ENCODE results near the gene ZDHHC4.
A peak's percentile ranks its signal among the peaks of the same experiment; 100 is the strongest.

The ZDHHC4 gene

GRCh38 chr7:6553448-6554044, 23.7 kb upstream of the ZDHHC4 start:
- TF ChIP-seq EZH2phosphoT487 (IDR thresholded peaks at IDR 0.05; ENCODE audit: low read depth) (no peak), CTCF (IDR thresholded peaks at IDR 0.05; ENCODE audit: low read depth, low read length) (no peak)
- H3K27ac ChIP-seq (ENCODE audit: low read length) = no peak overlapping the region
- H3K4me3 ChIP-seq (ENCODE audit: low read length) = no peak overlapping the region
- no peak overlapping the region for H2AFZ ChIP-seq (ENCODE audit: low read depth, low read length)
- no peak overlapping the region for H3K9ac ChIP-seq (ENCODE audit: low read length)
- H3K9me3 ChIP-seq (ENCODE audit: insufficient read depth, low read length) = no peaks in the 10 kb centered on the region
- H4K20me1 ChIP-seq (ENCODE audit: insufficient read depth, low read length) = no peaks in the 10 kb centered on the region
- no peak overlapping the region for H3K4me2 ChIP-seq (ENCODE audit: low read length)
- H3K4me1 ChIP-seq (ENCODE audit: low read length) = no peaks in the 10 kb centered on the region
- H3K27me3 ChIP-seq (ENCODE audit: low read depth, low read length) = no peaks in the 10 kb centered on the region
- no peaks in the 10 kb centered on the region for H3K79me2 ChIP-seq (ENCODE audit: low read length)
- H3K36me3 ChIP-seq (replicated peaks; ENCODE audit: low read depth, low read length) = no peaks in the 10 kb centered on the region

- Histone ChIP-seq H3K4me2 (ENCODE audit: low read length) (no peak overlapping the region), H2AFZ (ENCODE audit: low read depth, low read length) (no peak overlapping the region), H3K27ac (ENCODE audit: low read length) (no peak overlapping the region), H3K9me3 (ENCODE audit: insufficient read depth, low read length) (no peaks in the 10 kb centered on the region), H3K79me2 (ENCODE audit: low read length) (no peaks in the 10 kb centered on the region), H3K36me3 (replicated peaks; ENCODE audit: low read depth, low read length) (no peaks in the 10 kb centered on the region), H3K27me3 (ENCODE audit: low read depth, low read length) (no peaks in the 10 kb centered on the region), H4K20me1 (ENCODE audit: insufficient read depth, low read length) (no peaks in the 10 kb centered on the region), H3K9ac (ENCODE audit: low read length) (no peak overlapping the region), H3K4me3 (ENCODE audit: low read length) (no peak overlapping the region), H3K4me1 (ENCODE audit: low read length) (no peaks in the 10 kb centered on the region)
- TF ChIP-seq EZH2phosphoT487 (IDR thresholded peaks at IDR 0.05; ENCODE audit: low read depth) = no peak
- no peak for TF ChIP-seq CTCF (IDR thresholded peaks at IDR 0.05; ENCODE audit: low read depth, low read length)
Measured at GRCh38 chr7:6554848-6555247, 22.4 kb upstream of the ZDHHC4 start.

- Histone ChIP-seq H3K9ac (ENCODE audit: low read length) (no peak overlapping the region), H3K27me3 (ENCODE audit: low read depth, low read length) (no peaks in the 10 kb centered on the region), H3K4me1 (ENCODE audit: low read length) (no peaks in the 10 kb centered on the region), H3K9me3 (ENCODE audit: insufficient read depth, low read length) (no peaks in the 10 kb centered on the region), H2AFZ (ENCODE audit: low read depth, low read length) (no peak overlapping the region), H4K20me1 (ENCODE audit: insufficient read depth, low read length) (no peaks in the 10 kb centered on the region), H3K4me2 (ENCODE audit: low read length) (no peak overlapping the region), H3K36me3 (replicated peaks; ENCODE audit: low read depth, low read length) (no peaks in the 10 kb centered on the region), H3K4me3 (ENCODE audit: low read length) (no peak overlapping the region), H3K79me2 (ENCODE audit: low read length) (no peaks in the 10 kb centered on the region), H3K27ac (ENCODE audit: low read length) (no peak overlapping the region)
- no peak for TF ChIP-seq EZH2phosphoT487 (IDR thresholded peaks at IDR 0.05; ENCODE audit: low read depth)
- TF ChIP-seq CTCF (IDR thresholded peaks at IDR 0.05; ENCODE audit: low read depth, low read length) = peak; percentile 28
Measured at GRCh38 chr7:6556196-6556595, 21.1 kb upstream of the ZDHHC4 start.

DNA sequence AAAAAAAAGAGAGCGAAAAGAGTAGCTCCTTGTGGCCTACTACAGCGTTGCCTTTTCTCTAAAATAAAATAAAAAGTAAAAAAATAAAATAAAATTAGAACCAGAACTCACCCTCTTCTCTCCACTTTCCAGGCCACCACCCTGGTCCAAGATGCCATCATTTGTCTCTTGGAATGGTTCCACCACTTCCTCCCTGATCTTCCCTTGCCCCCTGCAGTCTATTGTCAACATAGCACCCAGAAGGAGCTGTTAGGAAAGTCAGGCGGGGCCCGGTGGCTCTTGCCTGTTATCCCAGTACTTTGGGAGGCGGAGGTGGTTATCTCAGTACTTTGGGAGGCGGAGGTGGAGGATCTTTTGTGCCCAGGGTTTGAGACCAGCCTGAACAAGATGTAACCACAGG, 18.4 kb upstream of the ZDHHC4 start:
- H3K36me3 ChIP-seq (replicated peaks; ENCODE audit: low read depth, low read length) = no peaks in the 10 kb centered on the region

More for the DNA sequence above, 18.4 kb upstream of the ZDHHC4 start:
- Histone ChIP-seq H3K9me3 (ENCODE audit: insufficient read depth, low read length) (no peaks in the 10 kb centered on the region), H2AFZ (ENCODE audit: low read depth, low read length) (no peak overlapping the region), H3K27me3 (ENCODE audit: low read depth, low read length) (no peaks in the 10 kb centered on the region), H3K4me2 (ENCODE audit: low read length) (no peak overlapping the region), H4K20me1 (ENCODE audit: insufficient read depth, low read length) (no peaks in the 10 kb centered on the region), H3K27ac (ENCODE audit: low read length) (no peak overlapping the region), H3K4me1 (ENCODE audit: low read length) (no peaks in the 10 kb centered on the region), H3K9ac (ENCODE audit: low read length) (no peak overlapping the region), H3K79me2 (ENCODE audit: low read length) (no peaks in the 10 kb centered on the region), H3K4me3 (ENCODE audit: low read length) (no peak overlapping the region)
- TF ChIP-seq CTCF (IDR thresholded peaks at IDR 0.05; ENCODE audit: low read depth, low read length) = peak; percentile 28; the same call in 1 of the 2 replicates
- TF ChIP-seq EZH2phosphoT487 (IDR thresholded peaks at IDR 0.05; ENCODE audit: low read depth) = no peak
